Tibial artery (tissue), 4 donors: ENCODE measurements around the gene IQGAP2.

Experiments used
- DNase-seq, 2 donors: peaks; one replicate each; pipeline ENCODE4 v3.0.0-alpha.2; 2019
- H3K27ac ChIP-seq, 2 donors: fragments of 200-600 bp; sonication (generic) in 1 of 2; 1 replicate in 1 of 2; 2 replicates in 1 of 2; pipeline ENCODE4 v1.5.1; 2018 to 2019; ENCODE audit warnings: mild to moderate bottlenecking in 1 of 2
- H3K27me3 ChIP-seq, 2 donors: fragments of 200-600 bp; sonication (generic) in 1 of 2; one replicate each; pipeline versions ENCODE4 v1.5.1 to v1.6.0; 2016 to 2019
- H3K36me3 ChIP-seq, 3 donors: fragments of 200-600 bp; sonication (generic) in 2 of 3; one replicate each; pipeline ENCODE4 v1.5.1; 2016 to 2019; ENCODE audit warnings: mild to moderate bottlenecking in 2 of 3
- H3K4me1 ChIP-seq, 4 donors: fragments of 200-600 bp; sonication (generic) in 2 of 4; 1 replicate in 3 of 4; 2 replicates in 1 of 4; pipeline ENCODE4 v1.5.1; 2016 to 2019
- H3K4me3 ChIP-seq, 2 donors: fragments of 200-600 bp; sonication (generic) in 1 of 2; 1 replicate in 1 of 2; 2 replicates in 1 of 2; pipeline ENCODE4 v1.5.1; 2018 to 2019; ENCODE audit warnings: mild to moderate bottlenecking in 2 of 2
- H3K9me3 ChIP-seq, 3 donors: fragments of 200-600 bp; sonication (generic) in 1 of 3; one replicate each; pipeline ENCODE4 v1.5.1; 2016 to 2019
- intact Hi-C: fragments of 100-400 bp; cut with DNase I; formaldehyde crosslinking; loops from one replicate; pipeline ENCODE4 v1.15.0; 2023; ENCODE audit warnings: low total_unique reads
- TF ChIP-seq, protein P1 (sequence below), 2 experiments: fragments of 200-600 bp in 1 of 2; fragments of 450-650 bp in 1 of 2; IDR thresholded peaks; one replicate each; pipeline ENCODE4 v1.5.1; 2017 to 2019; ENCODE audit warnings: antibody characterized with exemption in 2 of 2, mild to moderate bottlenecking in 1 of 2, moderate library complexity in 1 of 2

Gene IQGAP2

DNA sequence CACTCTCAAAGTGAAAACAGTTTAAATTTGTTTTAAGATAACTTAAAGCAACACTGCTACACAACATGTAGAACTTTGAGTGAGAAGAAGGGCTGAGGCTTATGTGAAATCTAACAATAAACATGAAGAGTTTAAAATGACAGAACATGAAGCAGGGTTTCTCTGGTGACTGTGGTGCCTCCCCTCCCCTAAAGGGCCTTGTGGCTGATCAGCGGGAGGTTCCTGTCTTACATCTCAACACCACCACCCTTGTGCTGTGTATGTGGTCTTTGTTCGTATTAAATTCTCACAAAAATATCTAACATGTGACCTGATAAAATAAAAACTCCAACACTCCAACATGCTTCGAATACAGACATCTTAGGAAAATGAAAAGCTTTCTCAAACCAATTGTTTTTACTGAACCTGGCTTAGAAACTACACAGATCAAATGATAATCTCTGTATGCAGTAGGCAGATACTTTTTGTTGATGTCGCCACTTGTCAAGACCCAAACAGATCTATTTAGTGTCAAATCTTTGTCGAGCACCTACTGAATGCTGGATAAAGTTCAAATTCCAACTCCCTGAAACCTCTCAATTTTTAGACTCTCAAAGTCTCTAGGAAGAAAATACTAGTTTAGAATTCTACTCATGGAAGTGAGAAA is 9.9 kb upstream of the IQGAP2 start:
- Histone ChIP-seq H3K4me3 (no peak overlapping the region), H3K36me3 (no peaks in the 10 kb centered on the region), H3K9me3 (no peaks in the 10 kb centered on the region), H3K27me3 (no peaks in the 10 kb centered on the region), H3K4me1 (no peaks in the 10 kb centered on the region), H3K27ac (no peak overlapping the region)
- TF ChIP-seq, protein P1, sequence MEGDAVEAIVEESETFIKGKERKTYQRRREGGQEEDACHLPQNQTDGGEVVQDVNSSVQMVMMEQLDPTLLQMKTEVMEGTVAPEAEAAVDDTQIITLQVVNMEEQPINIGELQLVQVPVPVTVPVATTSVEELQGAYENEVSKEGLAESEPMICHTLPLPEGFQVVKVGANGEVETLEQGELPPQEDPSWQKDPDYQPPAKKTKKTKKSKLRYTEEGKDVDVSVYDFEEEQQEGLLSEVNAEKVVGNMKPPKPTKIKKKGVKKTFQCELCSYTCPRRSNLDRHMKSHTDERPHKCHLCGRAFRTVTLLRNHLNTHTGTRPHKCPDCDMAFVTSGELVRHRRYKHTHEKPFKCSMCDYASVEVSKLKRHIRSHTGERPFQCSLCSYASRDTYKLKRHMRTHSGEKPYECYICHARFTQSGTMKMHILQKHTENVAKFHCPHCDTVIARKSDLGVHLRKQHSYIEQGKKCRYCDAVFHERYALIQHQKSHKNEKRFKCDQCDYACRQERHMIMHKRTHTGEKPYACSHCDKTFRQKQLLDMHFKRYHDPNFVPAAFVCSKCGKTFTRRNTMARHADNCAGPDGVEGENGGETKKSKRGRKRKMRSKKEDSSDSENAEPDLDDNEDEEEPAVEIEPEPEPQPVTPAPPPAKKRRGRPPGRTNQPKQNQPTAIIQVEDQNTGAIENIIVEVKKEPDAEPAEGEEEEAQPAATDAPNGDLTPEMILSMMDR (IDR thresholded peaks at IDR 0.05) = no peak
- no peak for DNase-seq
- intact Hi-C loops = no loop called here

DNA sequence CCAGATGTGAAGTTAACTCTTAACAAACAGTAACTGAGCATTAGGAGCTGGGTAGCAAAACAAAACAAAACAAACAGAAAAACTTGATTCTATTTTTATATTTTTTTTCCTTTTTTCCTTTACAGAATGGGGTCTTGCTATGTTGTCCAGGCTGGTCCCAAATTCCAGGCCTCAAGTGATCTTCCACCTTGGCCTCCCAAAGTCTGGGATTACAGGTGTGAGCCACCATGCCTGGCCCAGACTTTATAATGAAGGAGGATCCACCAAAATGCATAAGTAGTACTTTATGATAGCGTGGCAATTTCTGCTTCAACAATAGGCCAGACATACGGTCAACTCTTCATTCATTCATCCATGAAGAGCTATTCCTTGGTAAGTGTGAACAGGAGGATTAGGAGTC is 5.9 kb upstream of the IQGAP2 start:
- peaks cover 0 to 4% (median under 1%) of the 10 kb centered on the region in 4 donors for H3K4me1 ChIP-seq
- H3K27me3 ChIP-seq = peaks cover 0 to 12% of the 10 kb centered on the region in 2 donors
- no peak overlapping the region for H3K4me3 ChIP-seq
- H3K9me3 ChIP-seq = no peaks in the 10 kb centered on the region
- H3K36me3 ChIP-seq = no peaks in the 10 kb centered on the region
- no peak for DNase-seq
- intact Hi-C loops = no loop called here
- H3K27ac ChIP-seq = no peak overlapping the region
- TF ChIP-seq, protein P1 (IDR thresholded peaks at IDR 0.05) = no peak

DNA sequence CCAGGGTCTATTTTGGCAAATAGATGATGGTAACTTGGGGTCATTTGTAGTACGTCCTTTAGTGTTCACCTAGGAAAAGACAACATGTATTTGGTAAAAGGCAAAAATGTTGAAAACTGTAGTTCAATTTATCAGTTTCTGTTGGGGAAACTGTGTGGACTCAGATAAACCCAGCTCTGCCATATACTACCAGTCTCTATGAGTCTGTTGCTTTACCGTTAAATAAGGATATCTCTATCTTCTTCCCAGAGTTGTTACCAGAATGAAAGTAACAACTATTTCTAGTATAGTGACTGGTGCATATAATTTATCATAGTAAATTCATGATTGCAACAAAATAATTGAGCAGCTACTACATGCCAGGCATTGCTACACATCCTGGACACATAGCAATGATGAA is 3.8 kb upstream of the IQGAP2 start:
- no peaks in the 10 kb centered on the region for H3K36me3 ChIP-seq
- H3K27ac ChIP-seq = no peak overlapping the region
- peaks cover 0 to 31% of the 10 kb centered on the region in 2 donors for H3K27me3 ChIP-seq
- H3K4me3 ChIP-seq = no peak overlapping the region
- H3K9me3 ChIP-seq = no peaks in the 10 kb centered on the region
- no peak for DNase-seq
- intact Hi-C loops = no loop called here
- H3K4me1 ChIP-seq = peaks cover 0 to 22% (median 10%) of the 10 kb centered on the region in 4 donors
- TF ChIP-seq, protein P1 (IDR thresholded peaks at IDR 0.05) = no peak

DNA sequence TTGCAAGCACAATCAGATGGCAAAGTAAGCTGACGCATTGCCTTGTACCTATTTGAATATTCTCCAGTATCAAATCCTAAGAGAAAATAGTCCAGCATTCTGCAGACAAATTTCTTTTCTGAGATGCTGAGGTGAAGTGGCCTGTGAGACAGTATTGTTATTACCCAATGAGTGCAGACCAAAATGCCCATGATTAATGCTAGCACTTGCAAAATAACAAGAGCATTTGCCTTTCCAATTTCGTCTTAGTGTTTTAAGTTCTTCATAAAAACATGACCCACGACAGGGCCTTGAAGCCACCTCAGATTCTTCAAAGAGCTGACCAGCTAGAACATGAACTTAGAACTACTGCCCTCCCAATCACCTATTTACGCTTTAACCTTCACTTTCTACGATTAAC is 2.6 kb upstream of the IQGAP2 start:
- Histone ChIP-seq H3K27ac (no peak overlapping the region), H3K9me3 (no peaks in the 10 kb centered on the region), H3K4me3 (no peak overlapping the region), H3K4me1 (peaks cover 0 to 22% (median 11%) of the 10 kb centered on the region in 4 donors), H3K27me3 (peaks cover 0 to 34% of the 10 kb centered on the region in 2 donors), H3K36me3 (no peaks in the 10 kb centered on the region)
- intact Hi-C loops = no loop called here
- TF ChIP-seq, protein P1 (IDR thresholded peaks at IDR 0.05) = no peak
- no peak for DNase-seq

DNA sequence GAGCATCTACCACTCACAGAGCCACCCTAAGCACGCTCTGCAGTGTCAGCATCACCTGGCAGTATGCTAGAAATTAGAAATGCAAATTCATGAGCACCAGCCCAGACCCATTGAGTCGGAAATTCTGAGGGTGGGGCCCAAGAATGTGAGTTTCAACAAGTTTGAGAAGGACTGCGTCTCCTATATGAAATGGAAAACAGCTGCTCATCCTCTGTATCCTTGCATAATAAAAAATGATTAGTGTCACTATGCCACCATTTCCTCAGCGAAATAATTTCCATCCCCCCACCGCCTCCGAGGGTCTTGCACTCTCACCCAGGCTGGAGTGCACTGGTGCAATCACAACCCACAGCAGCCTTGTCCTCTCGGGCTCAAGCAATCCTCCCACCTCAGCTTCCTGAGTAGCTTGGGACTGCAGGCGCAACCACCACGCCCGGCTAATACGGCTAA is 1.3 kb upstream of the IQGAP2 start:
- peak overlapping the region; percentile 49 to 63 for H3K4me3 ChIP-seq
- H3K4me1 ChIP-seq = peaks cover 0 to 22% (median 11%) of the 10 kb centered on the region in 4 donors
- no peaks in the 10 kb centered on the region for H3K36me3 ChIP-seq
- intact Hi-C loops = no loop called here
- H3K9me3 ChIP-seq = no peaks in the 10 kb centered on the region
- TF ChIP-seq, protein P1 (IDR thresholded peaks at IDR 0.05) = no peak
- peaks cover 0 to 34% of the 10 kb centered on the region in 2 donors for H3K27me3 ChIP-seq
- H3K27ac ChIP-seq = no peak overlapping the region
- no peak for DNase-seq
